SK-N-SH (cell line): ENCODE data around the gene ANK3. TPM values are rescaled to one million over a fixed set of nuclear protein-coding genes. Genes with fewer than 3 reads are reported as not detected.

Experiments
- CTCF ChIA-PET: fragments of 300-600, 350-600 bp; formaldehyde crosslinking; extraction: SDS; loops from one replicate; lab custom pipeline; 2021; lab: Yijun Ruan, JAX
- POLR2A ChIA-PET: fragments of 350-600 bp; sonication (Branson Sonifier 250); formaldehyde crosslinking; extraction: SDS; loops from one replicate; lab custom pipeline; 2020; ENCODE audit warnings: antibody characterized with exemption, inconsistent platforms; lab: Yijun Ruan, JAX
- DNase-seq: peaks from one replicate; pipeline ENCODE4 v3.0.0; 2012
- H2AFZ ChIP-seq: fragments of 200-600 bp; sonication (generic); 2 replicates; pipeline ENCODE4 v1.8.1; 2016; ENCODE audit warnings: antibody characterized with exemption, mild to moderate bottlenecking, low read depth
- H3F3A ChIP-seq: fragments of 200-600 bp; sonication (generic); replicated peaks from 2 replicates; pipeline ENCODE3; 2016; ENCODE audit warnings: antibody characterized with exemption, mild to moderate bottlenecking; ENCODE audit not compliant: insufficient read depth
- H3K27ac ChIP-seq, 2 experiments: fragments of 200-500 bp in 1 of 2; fragments of 200-600 bp in 1 of 2; sonication (Bioruptor generic) in 1 of 2; sonication (generic), shearing (Covaris generic) in 1 of 2; 2 replicates each; pipeline versions ENCODE4 v1.5.1 to v1.6.1; 2014 to 2016; ENCODE audit warnings: low read depth in 2 of 2, inconsistent platforms in 1 of 2, low read length in 1 of 2, mild to moderate bottlenecking in 1 of 2, mixed read lengths in 1 of 2
- H3K27me3 ChIP-seq: fragments of 200-600 bp; sonication (generic), shearing (Covaris generic); 2 replicates; pipeline ENCODE4 v1.6.1; 2016; ENCODE audit warnings: mixed run types; ENCODE audit not compliant: insufficient read depth
- H3K36me3 ChIP-seq, 2 experiments: fragments of 200-500 bp in 1 of 2; fragments of 200-600 bp in 1 of 2; sonication (Bioruptor generic) in 1 of 2; sonication (generic) in 1 of 2; replicated peaks in 1 of 2; 2 replicates each; pipeline versions ENCODE3 to v1.5.1; 2014 to 2016; ENCODE audit warnings: low read length in 1 of 2, mild to moderate bottlenecking in 1 of 2; ENCODE audit not compliant: insufficient read depth in 2 of 2, control insufficient read depth in 1 of 2
- H3K4me1 ChIP-seq, 2 experiments: fragments of 200-500 bp in 1 of 2; fragments of 200-600 bp in 1 of 2; sonication (Bioruptor generic) in 1 of 2; sonication (generic), shearing (Covaris generic) in 1 of 2; 2 replicates each; pipeline versions ENCODE4 v1.5.1 to v1.6.1; 2014 to 2016; ENCODE audit warnings: low read depth in 1 of 2, low read length in 1 of 2, mixed run types in 1 of 2; ENCODE audit not compliant: insufficient read depth in 2 of 2, control insufficient read depth in 1 of 2
- H3K4me2 ChIP-seq: fragments of 200-600 bp; sonication (generic), shearing (Covaris generic); 2 replicates; pipeline ENCODE4 v1.6.1; 2017; ENCODE audit warnings: mixed run types
- H3K4me3 ChIP-seq, 2 experiments: fragments of 200-500 bp in 1 of 2; fragments of 200-600 bp in 1 of 2; sonication (Bioruptor generic) in 1 of 2; sonication (generic), shearing (Covaris generic) in 1 of 2; 2 replicates each; pipeline versions ENCODE4 v1.5.1 to v1.8.1; 2014 to 2016; ENCODE audit warnings: low read depth in 2 of 2, inconsistent platforms in 1 of 2, low read length in 1 of 2, mild to moderate bottlenecking in 1 of 2, mixed read lengths in 1 of 2, moderate library complexity in 1 of 2
- H3K79me2 ChIP-seq: fragments of 200-600 bp; sonication (generic); 2 replicates; pipeline ENCODE4 v1.8.1; 2017; ENCODE audit warnings: mild to moderate bottlenecking; ENCODE audit not compliant: insufficient read depth
- H3K9ac ChIP-seq: fragments of 200-600 bp; sonication (generic); 2 replicates; pipeline ENCODE4 v1.6.1; 2017; ENCODE audit warnings: mixed run types
- H3K9me2 ChIP-seq: fragments of 200-600 bp; sonication (generic); 2 replicates; pipeline ENCODE4 v1.6.1; 2017; ENCODE audit warnings: mixed run types
- H3K9me3 ChIP-seq: fragments of 200-600 bp; sonication (generic); 2 replicates; pipeline ENCODE4 v1.6.1; 2017; ENCODE audit warnings: mixed run types, mild to moderate bottlenecking, moderate library complexity
- H4K20me1 ChIP-seq: fragments of 200-600 bp; sonication (generic); 2 replicates; pipeline ENCODE4 v1.6.1; 2017; ENCODE audit warnings: mild to moderate bottlenecking, mixed run types; ENCODE audit not compliant: insufficient read depth
- CHD2 ChIP-seq: fragments of 150-350 bp; IDR thresholded peaks from 2 replicates; pipeline ENCODE4 v1.6.1; 2018; ENCODE audit warnings: low read length; ENCODE audit not compliant: partially characterized antibody
- EP300 ChIP-seq, 2 experiments: IDR thresholded peaks; 2 replicates each; pipeline versions ENCODE4 v1.4.0 to v1.6.1; 2012; ENCODE audit warnings: borderline replicate concordance in 1 of 2, low read depth in 1 of 2, low read length in 1 of 2
- FOSL2 ChIP-seq: IDR thresholded peaks from 2 replicates; pipeline ENCODE4 v1.4.0; 2012; ENCODE audit warnings: low read depth, mild to moderate bottlenecking, moderate library complexity, borderline replicate concordance
- IRF3 ChIP-seq: fragments of 150-350 bp; IDR thresholded peaks from 2 replicates; pipeline ENCODE4 v1.6.1; 2016; ENCODE audit warnings: mild to moderate bottlenecking, low read depth, low read length
- PBX3 ChIP-seq: IDR thresholded peaks from 2 replicates; pipeline ENCODE4; 2012
- RCOR1 ChIP-seq: fragments of 150-350 bp; IDR thresholded peaks from 2 replicates; pipeline ENCODE4 v1.6.1; 2017; ENCODE audit warnings: antibody characterized with exemption, low read length
- REST ChIP-seq: IDR thresholded peaks from 2 replicates; pipeline ENCODE4 v1.6.1; 2012; ENCODE audit warnings: mild to moderate bottlenecking, low read depth, low read length, moderate library complexity
- SIN3A ChIP-seq: IDR thresholded peaks from 2 replicates; pipeline ENCODE4 v1.6.1; 2012; ENCODE audit warnings: low read depth, mild to moderate bottlenecking, low read length, moderate library complexity, borderline replicate concordance
- USF2 ChIP-seq: fragments of 150-350 bp; IDR thresholded peaks from 2 replicates; pipeline ENCODE4 v1.6.1; 2017; ENCODE audit warnings: antibody characterized with exemption, low read length, low read depth, borderline replicate concordance
- WGBS: methylation state at CpG from one replicate; pipeline ENCODE4 v1.1.6; 2017; ENCODE audit warnings: low lambda C conversion rate; 5-methylcytosine and 5-hydroxymethylcytosine counted together
- polyA plus RNA-seq, 3 experiments: library from polyadenylated mRNA; depleted of rRNA; stranded (reverse); fragments of >200 nt; gene quantifications; 2 replicates each; pipeline ENCODE4 v1.2.3, GENCODE V29; 2012
- TF ChIP-seq, protein P1 (sequence below): IDR thresholded peaks from 2 replicates; pipeline ENCODE4 v1.4.0; 2012; ENCODE audit warnings: low read depth, borderline replicate concordance

Gene ANK3
- polyA plus RNA-seq, 1 of the 3 experiments (the other 2 are of a cell fraction) = 10.0 TPM

DNA sequence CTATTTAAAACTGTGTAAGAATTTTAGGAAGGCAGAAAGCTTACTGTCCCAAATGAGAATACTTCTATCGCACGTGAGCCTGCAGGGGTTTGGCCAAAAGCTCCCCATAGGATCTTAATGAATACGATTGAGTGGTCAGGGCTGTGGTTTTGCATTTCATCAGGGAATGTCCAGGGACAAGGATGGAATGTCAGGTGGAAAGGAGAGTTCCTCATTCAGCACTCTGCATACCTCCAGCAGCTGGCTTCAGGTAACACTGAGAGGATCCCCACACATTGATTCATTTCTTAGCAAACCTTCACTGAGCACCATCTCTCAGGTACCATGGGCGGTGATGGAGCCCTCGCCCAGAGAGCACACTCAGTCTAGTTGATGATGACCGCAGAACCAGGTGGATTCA lies 27.2 kb downstream of the ANK3 start:
- Histone ChIP-seq H3K4me2 (no peak overlapping the region), H3K9ac (no peak overlapping the region), H3K27ac (no peak overlapping the region), H3K4me1 (peaks cover 3 to 10% of the 10 kb centered on the region in 2 experiments; a peak in 3 of 4 replicates), H3K27me3 (no peaks in the 10 kb centered on the region), H3K9me3 (no peaks in the 10 kb centered on the region), H3K9me2 (no peaks in the 10 kb centered on the region), H3K79me2 (no peaks in the 10 kb centered on the region)
- no peak for DNase-seq
- POLR2A ChIA-PET = no interaction called here
- WGBS = 93% methylated on average over 6 of the region's 6 CpGs
- TF ChIP-seq REST (no peak), RCOR1 (no peak), FOSL2 (no peak), USF2 (no peak), IRF3 (no peak), CHD2 (no peak), SIN3A (no peak), EP300 (IDR thresholded peaks at IDR 0.05; ENCODE audit: borderline replicate concordance in 1 of 2, low read depth in 1 of 2, low read length in 1 of 2) (no peak), PBX3 (no peak)
- TF ChIP-seq, protein P1, sequence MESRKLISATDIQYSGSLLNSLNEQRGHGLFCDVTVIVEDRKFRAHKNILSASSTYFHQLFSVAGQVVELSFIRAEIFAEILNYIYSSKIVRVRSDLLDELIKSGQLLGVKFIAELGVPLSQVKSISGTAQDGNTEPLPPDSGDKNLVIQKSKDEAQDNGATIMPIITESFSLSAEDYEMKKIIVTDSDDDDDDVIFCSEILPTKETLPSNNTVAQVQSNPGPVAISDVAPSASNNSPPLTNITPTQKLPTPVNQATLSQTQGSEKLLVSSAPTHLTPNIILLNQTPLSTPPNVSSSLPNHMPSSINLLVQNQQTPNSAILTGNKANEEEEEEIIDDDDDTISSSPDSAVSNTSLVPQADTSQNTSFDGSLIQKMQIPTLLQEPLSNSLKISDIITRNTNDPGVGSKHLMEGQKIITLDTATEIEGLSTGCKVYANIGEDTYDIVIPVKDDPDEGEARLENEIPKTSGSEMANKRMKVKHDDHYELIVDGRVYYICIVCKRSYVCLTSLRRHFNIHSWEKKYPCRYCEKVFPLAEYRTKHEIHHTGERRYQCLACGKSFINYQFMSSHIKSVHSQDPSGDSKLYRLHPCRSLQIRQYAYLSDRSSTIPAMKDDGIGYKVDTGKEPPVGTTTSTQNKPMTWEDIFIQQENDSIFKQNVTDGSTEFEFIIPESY = no peak
- TF ChIP-seq, all 33 proteins: peak for 0
- Histone ChIP-seq H3K36me3 (no peaks in the 10 kb centered on the region), H3K4me3 (no peak overlapping the region), H3F3A (no peaks in the 10 kb centered on the region), H2AFZ (no peak overlapping the region), H4K20me1 (no peaks in the 10 kb centered on the region)
- CTCF ChIA-PET = interaction anchor here (1.5 kb wide), 1 partner anchor 14 kb away, joined by 3 read pairs; no protein-coding TSS in a partner anchor
